Astrocyte of the hippocampus (primary cell): ENCODE data around the gene CDC14B.
"Not testable (repeated sequence)": the region's sequence is repeated elsewhere in the genome, so short reads cannot be mapped to it uniquely, and the experiment has no call there.

ENCODE experiments used
- DNase-seq: peaks from one replicate; pipeline ENCODE4 v3.0.0; 2011; ENCODE audit warnings: low read depth, low spot score

CDC14B gene

DNA sequence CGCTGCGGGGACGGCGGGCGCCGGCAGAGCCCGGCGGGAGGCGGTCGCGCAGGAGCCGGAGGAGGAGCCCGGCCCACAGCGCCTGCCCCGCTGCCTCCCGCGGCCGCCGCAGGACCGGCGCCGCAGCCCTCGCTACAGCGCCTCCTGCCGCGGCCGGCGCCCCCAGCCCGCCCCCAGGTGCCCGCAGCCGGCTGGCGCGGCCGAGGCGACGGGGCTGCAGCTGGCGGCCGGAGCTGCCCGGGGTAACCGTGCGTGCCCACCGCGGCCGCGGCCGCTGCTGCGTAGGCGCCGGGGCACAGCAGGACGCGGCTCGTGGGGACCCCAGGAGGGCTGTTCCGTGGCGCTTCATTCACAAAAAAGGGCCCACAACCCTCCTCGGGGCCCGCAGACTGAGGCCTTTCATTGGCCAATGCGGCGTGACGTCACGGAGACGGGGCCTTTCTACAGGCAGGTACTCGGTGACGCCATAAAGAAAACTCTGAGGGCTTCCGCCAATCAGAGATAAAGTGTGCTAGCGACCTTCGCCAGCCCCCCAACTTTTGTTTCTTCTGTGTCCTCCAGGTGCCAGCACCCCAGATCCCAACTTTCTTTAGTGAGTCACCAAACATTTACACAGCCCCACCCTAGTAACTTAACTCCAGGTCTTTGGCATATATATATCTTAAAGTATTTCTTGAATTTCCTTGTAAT, at the start of gene CDC14B:
Gene CDC14B, minus strand, starts transcription at position 353 of the 690 bp plus-strand sequence. CDS start 465 bp downstream, outside the sequence.
- DNase-seq: peak; percentile 97

- DNase-seq: no peak
Measured at GRCh38 chr9:96668868-96669534, 49.4 kb upstream of the CDC14B start.

DNA sequence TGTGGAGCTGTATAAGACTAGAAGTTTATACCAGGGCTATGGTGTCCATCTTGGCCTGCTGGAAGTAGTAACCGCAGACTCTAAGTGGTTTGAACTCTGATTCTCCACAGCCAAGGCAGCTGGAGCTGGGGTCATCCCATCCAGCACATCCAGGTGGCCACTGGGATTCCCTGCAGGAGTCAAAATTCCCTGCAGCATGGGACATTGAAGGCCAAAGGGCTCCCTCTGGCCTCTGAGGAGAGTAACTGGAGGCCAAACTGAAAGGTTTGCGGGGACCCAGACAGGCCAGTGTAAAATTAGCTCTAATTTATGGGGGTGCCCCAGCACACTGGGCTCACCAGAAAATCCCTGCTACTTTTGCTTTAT, 47.7 kb upstream of the CDC14B start:
- DNase-seq: no peak

DNA sequence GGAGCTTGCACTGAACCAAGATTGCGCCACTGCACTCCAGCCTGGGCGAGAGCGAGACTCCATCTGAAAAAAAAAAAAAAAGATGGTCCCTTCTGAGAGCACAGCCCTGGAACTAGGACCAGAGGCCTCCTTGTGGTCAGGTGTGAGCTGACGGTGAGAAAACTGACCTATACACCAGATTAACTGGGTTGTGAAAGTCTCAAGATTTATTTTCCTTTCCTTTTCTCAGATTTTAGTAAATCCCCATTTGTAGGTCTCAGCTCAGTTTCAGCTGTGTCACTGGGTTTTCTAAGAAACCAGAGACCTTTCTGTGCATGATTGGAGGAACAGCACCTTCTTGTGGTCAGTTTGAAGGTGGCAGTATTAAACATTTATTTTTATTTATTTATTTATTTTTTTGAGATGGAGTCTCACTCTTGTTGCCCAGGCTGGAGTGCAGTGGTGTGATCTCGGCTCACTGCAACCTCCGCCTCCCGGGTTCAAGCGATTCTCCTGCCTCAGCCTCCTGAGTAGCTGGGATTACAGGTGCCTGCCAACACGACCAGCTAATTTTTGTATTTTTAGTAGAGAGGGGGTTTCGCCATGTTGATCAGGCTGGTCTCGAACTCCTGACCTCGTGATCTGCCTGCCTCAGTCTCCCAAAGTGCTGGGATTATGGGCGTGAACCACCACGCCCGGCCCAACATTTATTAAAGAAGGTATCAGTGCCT, 47.2 kb upstream of the CDC14B start:
- DNase-seq: peak; percentile 75

GRCh38 chr9:96665789-96666188, 46.1 kb upstream of the CDC14B start:
- DNase-seq: no peak

GRCh38 chr9:96663506-96664120, 44.0 kb upstream of the CDC14B start:
- no peak for DNase-seq

GRCh38 chr9:96661711-96662110, 42.1 kb upstream of the CDC14B start:
- DNase-seq: peak; percentile 61

GRCh38 chr9:96660692-96661248, 41.1 kb upstream of the CDC14B start:
- DNase-seq: no peak

DNA sequence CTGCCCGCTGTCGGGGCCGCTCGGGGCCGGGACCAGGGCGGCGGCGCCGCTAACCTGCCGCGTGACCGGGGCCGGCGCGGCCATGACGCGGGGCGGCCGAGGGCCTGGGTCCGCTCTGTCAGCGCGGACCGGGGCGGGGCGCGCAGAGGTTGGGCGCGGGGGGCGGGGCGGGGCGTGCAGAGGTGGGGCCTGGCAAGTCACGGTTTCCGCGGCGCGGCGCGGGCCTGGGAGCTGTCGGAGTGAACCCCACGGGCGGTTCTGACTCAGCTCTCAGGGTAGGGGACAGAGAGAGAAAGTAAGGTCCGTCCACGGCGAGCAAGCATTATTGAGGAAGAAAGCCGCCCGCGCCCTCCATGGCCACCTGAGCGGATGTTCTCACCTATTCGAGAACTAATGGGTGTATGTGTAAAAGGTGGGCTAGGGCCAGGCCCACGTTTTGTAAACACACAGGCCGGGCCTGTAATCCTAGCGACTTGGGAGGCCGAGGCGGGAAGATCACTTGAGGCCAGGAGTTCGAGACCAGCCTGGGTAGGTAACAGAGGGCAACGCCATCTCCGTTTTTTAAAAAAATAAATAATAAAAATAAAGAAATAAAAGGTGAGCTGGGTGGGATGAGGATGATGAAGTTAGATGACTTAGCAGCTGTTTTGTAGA, 35.7 kb upstream of the CDC14B start, which contains the start of gene PRXL2C:
Gene PRXL2C, minus strand, starts transcription at position 120 of the 654 bp plus-strand sequence. Its CDS starts 36 bp downstream, at position 84.
- peak; percentile 84 for DNase-seq

GRCh38 chr9:96654450-96655197, 35.0 kb upstream of the CDC14B start:
- DNase-seq: peak; percentile 89

GRCh38 chr9:96651626-96652025, 32.0 kb upstream of the CDC14B start:
- no peak for DNase-seq

DNA sequence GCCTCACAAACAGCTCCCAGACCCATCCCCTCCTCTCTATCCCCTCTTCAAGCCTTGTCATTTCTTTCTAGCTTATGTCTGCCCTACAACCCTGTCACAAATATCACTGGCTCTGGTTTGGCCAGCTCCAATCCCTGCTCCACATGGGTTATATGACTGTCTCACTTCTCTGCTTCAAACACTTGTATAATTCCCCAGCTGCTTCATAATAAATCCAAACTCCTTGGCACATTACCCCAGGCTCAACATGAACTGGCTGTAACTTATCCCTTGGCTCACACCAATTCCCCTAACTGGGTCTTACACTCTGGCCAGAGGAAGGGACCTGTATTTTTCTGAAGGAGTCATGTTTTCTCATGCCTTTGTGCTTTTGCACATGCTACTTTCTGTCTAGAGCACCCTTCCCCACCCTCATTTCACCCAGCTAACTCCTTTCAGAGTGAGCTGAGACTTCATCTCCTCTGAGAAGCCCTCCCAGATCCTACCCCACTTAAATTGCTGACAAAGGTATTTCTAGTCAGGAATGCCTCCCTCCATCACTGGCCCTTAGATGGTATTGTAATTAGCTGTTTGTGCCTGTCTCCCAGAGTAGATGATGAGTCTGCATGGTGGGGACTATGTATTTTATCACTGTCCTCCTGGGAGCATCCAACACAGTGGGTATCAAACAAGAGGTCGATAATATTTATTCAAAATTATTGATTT, 30.1 kb upstream of the CDC14B start:
- no peak for DNase-seq

- DNase-seq: no peak
Measured at GRCh38 chr9:96646081-96646991, 26.7 kb upstream of the CDC14B start.

GRCh38 chr9:96644137-96644536, 24.5 kb upstream of the CDC14B start:
- DNase-seq: no peak

DNA sequence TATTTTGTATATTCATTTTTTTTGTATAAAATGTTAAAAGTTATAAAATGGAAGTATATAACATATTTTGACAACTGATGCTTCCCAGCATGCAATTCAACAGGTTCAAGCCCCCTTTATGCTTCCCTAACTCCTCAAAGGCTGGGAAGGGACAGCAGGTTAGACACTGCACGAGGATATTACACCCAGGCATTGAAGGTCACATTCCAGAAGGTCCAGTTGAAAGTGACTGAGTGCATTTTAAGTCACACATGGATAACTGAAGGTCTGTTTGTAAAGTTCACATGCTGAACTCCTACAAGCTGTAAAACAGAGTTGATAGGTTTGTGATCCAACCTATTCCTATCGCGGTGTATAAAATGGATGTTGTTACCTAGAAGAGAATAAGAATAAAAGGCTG, 21.9 kb upstream of the CDC14B start:
- DNase-seq: no peak

- no peak for DNase-seq
Measured at GRCh38 chr9:96638606-96639364, 19.1 kb upstream of the CDC14B start.

DNA sequence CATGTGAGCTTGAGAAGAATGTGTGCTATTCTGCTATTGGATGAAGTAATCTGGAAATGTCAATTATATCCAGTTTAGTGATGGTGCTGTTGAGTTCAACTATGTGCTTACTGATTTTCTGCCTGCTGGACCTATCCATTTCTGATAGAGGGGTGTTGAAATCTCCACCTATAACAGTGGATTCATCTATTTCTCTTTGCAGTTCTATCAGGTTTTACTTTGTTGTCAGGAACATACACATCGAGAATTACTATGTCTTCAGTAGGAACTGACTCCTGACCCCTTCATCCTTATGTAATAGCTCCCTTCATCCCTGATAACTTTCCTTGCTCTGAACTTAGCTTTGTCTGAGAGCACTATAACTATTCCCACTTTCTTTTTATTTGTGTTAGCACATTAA, 16.7 kb upstream of the CDC14B start:
- no peak for DNase-seq

- DNase-seq: not testable (repeated sequence)
Measured at GRCh38 chr9:96633579-96633978, 13.9 kb upstream of the CDC14B start.
